Measurements from ENCODE around the gene ZBTB7C.

Gene ZBTB7C

DNA sequence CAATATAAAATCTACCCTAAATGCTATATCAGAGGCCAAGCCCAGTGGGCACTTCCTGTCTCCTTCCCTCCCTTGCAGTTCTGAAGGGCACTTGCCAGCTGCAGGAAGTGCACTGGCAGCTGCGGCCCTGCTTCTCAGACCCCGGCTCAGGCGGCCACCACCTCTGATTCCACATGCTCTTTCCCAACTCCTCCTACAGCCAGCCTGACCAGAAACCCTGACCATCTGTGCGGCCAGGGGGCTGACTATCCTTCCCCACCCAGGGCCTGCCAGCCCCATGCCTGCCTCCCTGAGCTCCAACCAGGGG lies 88.6 kb downstream of the ZBTB7C start:
- no peak for DNase-seq

DNA sequence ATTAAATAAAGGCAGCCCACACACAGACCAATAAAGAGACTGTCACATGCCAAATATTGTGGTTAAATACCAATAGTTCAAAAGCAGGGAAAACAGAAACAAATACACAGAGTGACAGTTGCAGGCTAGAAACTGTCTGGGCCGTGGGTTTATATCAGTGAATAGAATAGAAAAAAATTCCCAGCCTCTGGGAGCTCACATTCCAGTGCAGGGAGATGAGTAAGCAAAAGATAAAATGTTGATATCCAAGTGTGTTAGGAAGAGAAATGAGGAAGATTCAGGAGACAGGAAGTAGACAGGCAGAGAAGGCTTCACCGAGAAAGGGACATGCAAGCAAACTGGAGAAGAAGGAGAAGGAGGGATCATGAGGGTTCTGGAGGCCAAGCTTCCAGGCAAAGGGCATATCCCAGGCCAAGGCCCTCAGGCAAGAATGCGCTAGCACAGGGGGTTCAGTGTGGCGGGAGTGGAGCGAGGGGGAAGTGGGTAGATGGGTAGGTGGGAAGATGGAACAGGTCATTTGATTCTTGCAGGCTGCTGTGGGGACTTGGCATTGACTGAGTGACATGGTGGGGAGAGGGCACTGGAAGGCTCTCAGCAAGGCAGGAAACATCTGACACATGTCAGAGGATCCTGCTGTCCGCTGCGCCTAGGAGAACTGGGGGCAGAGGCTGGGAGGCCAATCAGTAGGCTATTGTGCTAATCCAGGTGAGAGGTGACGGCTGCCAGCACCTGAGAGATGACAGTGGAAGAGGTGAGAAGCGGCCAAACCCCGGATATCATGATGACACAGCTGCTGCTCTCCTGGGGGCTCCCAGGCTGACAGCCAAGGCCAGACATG lies 89.2 kb downstream of the ZBTB7C start:
- DNase-seq = peak; percentile 8

DNA sequence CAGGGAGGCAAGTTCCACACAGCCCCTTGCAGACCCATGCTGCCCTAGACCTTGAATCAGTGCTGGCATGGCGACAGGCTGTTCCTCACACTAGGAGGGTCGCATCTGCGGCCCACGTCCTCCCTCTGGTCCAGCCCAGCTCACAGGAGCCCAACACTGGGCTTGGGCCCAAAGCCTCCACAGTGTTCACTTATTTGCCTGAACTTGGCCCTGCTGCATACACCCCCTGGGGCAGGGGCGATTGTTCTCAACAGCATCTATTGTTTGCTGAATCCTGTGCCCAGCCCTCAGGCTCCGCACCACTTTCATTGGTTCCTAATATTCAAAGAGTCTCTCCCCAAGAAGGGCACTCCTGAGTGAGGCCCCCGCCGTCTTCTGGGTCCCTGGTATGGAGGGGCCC lies 90.7 kb downstream of the ZBTB7C start:
- DNase-seq = no peak

DNA sequence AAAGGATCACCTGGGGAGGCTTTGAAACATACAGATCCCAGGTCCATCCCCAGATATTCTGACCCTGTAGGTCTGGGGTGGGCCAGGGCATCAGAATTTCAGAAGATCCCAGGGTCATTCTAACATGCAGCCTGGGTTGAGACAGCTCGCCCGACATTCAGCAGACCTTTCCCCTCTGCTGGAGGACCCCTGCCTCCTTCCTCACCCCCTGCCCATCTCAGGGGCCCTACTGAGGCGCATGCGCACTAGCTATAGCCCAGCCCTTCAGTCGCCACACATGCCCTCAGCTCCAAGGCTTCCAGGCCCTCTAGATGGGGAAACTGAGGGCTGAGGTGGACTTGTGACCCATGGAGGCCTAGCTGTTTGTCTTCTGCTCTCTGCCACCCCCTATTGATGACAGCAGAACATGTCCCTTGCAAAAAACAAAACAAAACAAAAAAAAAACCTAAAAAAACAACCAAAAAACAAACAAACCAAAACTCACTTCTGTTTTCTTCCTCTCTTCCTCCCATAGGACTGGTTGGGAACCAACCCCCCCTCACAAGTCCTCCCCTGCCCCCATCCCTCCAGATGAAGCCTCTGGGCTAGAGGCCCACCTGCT lies 91.3 kb downstream of the ZBTB7C start:
- DNase-seq = no peak

DNA sequence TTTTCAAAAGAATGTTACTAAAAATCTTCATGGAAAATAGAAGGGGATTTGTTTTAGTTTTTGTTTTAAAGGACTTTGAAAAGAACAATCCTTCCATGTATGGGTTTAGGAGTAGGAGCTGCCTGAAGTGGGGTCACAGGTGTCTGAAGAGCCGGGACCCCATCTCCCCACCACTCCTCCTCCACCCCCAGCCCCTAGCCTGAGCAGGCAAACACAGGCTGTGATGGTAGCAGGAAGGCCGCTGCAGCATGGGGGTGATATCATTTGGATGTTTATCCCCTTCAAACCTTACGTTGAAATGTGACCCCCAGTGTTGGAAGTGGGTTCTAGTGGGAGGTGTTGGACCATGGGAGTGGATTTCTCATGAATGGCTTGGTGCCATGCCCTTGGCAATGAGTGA lies 93.0 kb downstream of the ZBTB7C start:
- no peak for DNase-seq

DNA sequence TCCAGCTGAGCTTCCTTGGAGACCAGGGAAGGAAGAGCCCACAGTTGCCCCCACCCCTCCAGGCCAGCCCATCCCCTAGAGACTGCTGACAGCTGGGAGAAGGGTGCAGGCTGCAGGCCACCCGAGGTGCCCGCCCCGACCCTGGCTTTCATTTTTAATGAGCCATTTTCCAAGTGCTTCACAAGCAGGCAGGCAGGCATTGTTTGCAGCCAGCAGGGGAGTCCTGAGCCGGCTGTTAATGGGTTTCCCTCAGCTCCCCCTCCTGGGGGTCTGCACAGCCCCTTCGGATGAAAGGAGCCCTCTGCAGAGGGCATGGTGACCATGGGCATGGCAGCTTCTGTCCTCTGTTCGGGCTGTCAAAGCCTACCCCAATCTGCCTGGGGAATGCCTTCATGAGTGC lies 94.5 kb downstream of the ZBTB7C start:
- DNase-seq = no peak

DNA sequence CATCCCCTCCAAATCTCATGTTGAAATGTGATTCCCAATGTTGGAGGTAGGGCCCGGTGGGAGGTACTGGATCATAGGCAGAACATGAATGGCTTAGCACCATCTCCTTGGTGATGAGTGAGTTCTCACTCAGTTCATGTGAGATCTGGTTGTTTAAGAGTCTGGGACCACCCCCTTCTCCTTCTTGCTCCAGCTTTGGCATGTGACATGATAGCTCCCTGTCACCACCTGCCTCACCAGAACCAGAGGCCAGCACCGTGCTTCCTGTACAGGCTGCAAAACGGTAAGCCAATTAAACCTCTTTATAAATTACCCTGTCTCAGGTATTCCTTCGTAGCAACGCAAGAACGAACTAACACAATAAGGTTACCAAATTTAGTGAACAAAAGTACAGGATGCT lies 95.4 kb downstream of the ZBTB7C start:
- no peak for DNase-seq

DNA sequence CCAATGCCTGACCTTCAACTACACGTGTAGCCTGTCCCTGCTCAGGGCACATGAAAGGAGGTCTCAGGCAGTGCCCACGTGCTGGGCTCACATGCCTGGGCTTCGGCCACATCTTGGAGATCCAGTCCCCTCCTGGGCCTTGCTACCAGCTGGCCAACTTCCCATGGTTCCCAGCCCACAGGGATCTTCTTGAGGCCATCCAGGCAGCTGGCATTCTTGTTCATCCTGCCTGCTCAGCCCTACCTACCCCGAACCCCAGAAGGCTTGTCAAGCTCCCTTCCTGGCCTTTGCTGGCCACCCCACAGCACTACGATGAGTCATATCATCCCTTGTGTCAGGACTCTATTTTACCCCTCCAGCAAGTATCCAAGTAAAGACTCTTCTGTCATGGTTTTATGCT lies 97.1 kb downstream of the ZBTB7C start:
- DNase-seq = no peak

DNA sequence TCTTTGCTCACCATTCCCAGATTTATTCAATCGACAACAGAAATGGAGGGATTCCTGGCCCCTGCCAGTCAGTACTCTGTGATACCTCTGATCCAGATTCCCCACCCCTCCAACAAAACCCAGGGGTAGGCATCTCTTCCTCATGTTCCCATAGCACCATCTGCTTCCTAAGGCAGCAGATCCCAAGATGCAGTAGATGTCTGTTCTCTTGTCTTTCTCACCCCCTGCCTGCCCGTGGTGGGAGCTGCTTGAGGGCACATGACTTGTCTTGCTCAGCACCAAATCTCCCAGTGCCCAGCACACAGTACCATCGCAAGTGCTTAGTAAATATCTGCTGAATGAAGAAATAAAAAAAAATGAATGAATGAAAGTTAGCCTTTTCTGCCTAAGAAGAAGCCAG lies 98.2 kb downstream of the ZBTB7C start:
- no peak for DNase-seq

DNA sequence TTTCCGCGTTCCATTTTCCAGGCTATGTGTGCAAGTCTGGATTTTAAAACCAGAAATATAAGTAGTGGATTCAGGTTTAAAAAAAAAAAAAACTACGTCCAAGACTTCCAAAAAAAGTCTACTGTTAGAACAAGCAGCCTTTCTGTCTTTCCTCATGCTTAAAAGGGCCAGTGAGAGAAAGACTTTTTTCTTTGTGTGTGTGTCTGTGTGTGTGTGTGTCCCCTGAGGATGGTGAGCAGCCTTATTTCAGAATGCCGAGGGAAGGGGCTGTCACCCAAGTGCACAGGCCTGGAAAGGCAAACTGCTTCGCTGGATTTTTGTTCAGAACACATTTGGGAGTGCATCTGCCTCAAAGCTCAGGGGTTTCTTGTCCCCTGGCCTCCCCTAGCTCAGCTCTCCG lies 98.8 kb downstream of the ZBTB7C start:
- no peak for DNase-seq

DNA sequence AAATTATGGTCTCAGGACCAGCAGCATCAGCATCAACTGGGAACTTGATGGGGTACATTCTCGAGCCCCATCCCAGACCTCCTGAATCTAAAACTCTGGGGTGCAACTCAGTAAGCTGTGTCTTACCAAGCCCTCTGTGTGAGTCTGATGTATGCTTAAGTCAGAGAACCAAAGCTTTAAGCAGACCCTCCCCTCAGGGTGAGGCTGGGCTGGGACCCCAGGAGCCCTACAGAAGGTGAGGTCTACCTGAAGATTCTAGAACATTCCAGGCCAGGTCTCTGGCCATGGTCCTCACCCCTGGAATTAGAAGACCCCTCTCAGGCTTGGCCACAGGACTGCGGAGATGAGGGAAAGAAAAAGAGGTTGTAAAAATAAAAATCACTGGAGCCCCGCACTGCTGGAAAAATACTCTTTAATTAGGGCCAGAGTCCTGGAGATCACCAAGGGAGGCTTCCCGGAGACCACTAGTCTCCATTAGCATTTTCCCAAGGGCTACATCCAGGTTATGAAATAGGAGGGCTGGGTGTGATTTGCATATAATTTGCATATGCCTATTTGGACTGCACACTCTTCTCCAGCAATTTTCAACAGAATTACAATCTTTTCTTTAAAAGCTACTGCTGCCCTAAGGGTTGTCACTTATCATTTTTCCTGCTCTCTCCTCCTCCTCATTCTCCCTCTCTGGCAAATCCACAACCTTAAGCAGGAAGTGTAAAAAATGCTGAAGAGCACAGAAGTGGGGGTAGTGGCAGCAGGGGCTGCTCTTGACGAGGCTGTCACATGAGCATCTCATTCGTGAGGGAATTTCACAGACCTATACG lies 100.2 kb downstream of the ZBTB7C start:
- DNase-seq = no peak

DNA sequence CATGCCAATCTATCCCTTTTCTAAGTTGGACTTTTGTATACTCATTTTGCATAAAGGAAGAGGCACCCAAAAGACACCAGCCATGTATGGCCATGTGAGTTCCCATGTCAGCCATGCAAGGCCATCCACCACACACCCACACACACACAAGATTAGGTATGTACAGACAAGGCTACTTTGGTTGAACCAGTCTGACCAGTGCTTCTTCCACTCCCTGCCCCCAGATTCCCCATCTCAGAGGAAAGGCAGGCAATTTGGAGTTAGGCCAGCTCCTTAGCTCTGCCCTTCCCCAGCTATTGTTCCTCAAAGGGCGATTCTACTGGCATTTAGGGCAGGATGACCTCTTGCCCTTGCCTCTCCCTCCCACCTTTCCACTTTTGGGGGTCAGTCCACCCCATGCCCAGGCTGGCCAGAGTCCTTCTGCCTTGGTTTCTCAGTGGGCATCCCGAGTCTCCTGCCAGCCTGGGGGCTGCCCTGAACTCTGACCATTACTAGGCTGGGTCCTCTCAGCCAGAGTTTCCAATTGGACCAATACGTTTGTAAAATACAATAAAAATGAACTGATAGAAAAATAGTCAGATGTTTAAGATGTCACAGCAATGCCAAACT lies 101.1 kb downstream of the ZBTB7C start:
- DNase-seq = no peak

DNA sequence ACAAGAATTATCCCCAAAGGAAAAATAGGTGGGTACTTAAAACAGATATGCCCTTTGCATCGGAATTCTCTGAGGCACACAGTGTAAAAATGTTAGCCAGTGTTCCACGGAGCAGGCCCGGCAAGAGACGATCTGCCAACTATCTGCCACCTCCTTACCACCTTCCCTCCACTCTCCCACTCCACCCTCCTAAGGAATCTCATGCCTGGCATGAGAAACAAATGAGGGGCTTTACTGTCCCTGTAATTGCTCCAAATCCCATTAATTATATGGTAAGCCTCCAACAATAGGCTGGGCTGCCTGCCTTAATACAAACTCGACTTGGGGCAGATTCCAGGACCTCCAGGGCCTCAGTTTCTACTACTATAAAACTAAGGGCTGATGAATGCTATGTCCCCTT lies 102.3 kb downstream of the ZBTB7C start:
- DNase-seq = no peak

DNA sequence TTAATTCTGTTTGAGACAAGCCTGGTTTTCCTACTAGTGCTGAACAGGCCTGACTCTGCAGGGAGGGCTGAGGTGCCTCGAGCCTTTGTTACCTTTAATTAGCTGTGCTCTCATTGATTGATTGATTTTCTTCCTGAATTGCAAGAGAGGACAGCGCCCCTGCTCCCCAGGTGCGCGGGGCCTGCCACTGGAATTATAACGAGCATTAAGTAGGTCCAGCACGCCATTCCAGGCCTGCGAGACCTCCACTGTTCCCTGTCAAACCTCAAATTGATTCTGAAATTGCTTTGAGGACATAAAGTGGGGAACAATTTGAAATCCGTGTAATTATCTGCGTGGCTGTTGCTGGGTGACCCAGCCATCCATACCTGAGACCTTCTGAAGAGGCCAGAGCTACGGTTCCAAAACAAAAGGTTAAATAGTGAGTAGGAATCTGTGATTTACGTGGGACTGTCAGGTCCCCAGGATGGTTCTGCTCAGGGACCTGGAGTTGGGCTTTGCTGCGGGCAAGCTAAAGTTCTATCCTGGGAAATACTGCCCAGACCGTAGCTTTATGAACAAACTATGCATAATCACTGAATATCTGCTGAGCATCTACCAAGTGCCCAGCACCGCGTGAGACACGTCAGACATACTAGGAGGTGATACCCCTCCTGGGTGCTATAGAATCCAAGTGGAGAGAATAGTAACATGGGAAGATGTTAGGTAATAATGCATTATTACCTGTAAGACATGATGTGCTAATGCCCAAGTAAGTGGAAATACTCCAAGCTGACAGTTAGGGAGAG lies 104.1 kb downstream of the ZBTB7C start:
- no peak for DNase-seq

DNA sequence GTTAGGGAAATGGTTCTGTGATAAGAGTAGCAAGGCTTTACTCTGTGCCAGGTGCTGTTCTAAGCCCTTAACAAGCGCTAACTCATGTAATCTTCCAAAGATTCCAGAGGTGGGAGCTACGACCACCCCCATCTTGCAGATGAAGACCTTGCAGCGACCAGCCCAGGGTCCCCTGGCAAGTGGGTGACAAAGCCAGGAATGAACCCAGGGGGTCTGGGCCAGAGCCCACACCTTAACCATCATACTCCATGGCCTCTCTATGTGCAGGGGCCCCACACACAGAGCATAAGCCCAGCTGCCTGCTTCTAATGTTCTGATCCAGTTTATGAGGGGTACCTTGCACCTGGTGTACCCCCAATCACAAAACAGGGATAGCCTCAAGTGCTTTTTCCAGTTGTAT lies 105.3 kb downstream of the ZBTB7C start:
- no peak for DNase-seq

DNA sequence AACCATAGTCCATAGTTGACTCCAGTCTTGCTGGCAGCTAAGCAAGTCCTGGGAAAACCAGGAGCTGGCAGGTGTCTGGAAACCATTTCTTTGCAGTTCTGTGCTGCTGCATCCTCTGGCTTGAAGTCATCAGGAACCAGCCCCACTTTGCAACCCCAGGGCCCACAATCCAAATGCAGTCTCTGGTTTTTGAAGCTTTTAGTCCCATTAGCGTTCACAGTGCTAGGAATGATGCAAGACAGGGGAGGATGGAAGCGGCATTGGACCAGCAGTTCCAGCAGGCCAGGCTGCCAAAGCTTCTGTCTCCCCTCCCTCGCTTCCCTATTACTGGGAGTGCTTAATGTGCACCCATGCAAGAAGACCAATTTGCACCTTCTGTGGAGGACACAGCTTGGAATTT lies 106.4 kb downstream of the ZBTB7C start:
- no peak for DNase-seq

DNA sequence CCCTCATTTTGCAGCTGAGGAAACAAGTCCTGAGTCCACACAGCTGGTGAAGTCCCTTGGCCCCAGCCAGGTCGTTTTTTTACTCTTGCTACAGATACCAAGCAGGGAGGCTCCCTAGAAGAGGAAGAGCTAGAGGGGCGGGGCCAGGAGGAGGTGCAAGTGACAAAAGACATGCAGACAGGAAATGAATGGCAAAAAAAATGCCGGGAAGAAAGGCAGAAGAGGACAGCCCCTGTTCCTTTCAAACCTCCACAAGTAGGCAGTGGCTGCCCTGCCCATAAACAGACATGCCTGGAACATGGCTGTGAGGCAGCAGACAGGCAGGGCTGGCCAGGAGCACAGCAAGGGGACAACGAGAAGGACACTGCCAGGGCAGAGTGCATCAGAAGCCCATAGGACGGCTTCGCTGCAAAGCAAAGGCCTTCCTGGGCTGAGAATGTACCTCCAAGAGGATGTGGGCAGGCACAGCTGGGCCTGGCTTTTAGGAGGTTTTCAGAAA lies 108.7 kb downstream of the ZBTB7C start:
- peak; percentile 68 for DNase-seq

DNA sequence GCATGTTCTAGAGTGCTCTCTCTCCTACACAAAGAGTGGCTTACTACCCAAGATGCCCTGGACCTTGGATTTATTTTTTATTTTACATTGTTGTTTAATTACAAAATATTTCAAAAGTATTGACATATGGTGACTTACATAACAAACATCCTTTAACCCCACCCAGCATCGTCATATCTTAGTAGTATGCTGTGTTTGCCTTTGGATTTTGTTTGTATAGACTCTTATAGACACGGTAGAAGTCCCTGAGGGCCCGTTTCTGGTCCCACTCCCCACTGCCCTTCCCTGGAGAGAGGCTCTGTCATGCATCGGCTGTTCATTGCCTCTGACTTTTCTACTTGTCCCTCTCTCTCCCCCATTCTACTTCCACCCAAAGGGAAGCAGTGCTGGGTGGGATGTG lies 112.0 kb downstream of the ZBTB7C start:
- DNase-seq = no peak

DNA sequence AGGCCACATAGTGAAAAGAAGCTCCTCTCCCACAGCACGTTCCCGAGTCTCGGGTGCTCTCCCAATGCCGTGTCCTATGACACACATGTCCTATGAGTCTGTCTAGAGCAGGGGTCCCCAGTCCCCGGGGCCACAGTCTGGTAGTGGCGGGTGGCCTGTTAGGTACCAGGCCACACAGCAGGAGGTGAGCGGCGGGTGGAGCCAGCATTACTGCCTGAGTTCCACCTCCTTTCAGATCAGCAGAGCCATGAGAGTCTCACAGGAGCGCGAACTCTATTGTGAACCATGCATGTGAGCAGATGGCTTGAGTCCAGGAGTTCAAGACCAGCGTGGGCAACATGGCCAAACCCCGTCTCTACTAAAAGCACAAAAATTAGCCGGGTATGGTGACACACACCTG lies 112.6 kb downstream of the ZBTB7C start:
- DNase-seq = no peak

DNA sequence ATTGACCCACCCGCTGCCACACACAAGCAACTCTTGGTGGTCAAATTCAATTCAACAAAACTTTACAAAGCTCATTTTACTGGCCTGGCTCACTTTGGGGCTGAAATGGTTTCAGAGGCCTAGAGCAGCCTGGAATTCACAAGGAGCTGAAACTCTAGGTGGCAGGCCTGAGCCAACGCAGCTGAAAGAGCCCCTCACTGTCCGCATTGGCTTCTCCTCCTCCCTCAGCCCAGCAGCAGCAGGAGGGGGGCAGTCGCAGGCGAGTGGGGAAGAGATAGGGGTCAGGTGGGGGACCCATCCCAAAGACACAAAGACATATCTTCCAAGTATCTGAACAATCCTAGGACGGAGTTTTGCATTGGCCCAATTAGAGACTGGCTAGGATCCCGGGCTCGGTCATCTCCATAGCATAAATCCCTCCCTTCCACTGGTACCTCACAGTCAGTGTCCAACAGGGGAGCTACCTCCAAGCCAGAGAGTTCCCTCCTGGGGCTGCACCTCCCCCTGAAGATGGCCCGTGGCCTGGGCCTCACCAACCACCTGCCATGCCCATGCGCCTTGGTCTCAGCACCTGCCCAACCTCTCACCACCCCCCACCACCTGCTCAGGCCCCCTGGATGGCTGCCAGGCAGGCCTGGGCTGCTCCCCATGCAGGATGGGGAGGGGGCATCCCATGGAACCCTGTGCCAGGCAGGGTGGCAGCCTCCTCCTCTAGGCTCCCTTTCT lies 113.4 kb downstream of the ZBTB7C start:
- no peak for DNase-seq

DNA sequence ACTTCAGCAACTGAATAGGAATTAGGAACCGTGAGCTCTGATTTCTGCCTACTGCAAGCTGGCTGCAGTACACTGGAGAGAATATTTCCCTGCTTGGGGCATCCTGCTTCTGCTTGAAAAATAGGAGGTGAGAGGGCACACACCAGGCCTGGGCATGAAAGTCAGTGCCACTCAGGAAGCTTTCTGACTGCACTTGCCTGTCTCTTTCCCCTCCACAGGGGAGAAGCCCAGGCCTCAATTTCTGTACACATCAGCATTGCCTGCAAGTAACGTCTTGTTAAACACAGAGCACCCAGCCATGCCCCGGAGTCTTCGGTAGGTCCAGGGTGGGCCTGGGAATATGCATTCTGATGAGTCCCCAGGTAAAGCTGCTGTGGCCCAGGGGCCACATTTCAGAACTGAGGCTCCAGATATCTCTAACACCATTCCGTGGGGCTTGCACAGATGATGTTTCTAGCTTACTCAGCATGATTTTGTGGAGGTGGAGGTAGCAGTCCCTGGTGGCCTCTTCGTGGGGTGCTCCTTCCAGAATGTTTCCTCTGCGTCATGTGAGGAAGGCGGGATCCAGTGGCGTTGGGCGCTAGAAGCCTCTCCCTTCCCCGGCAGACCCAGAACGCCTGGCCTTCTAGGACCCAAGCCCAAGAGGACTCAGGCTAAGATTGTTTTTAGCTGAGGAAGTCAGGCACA lies 114.1 kb downstream of the ZBTB7C start:
- no peak for DNase-seq
